WTC11 (cell line): ENCODE results near the gene IL5. TPM values are rescaled to one million over a fixed set of nuclear protein-coding genes. Genes with fewer than 3 reads are reported as not detected.
"Not testable (repeated sequence)": the region's sequence is repeated elsewhere in the genome, so short reads cannot be mapped to it uniquely, and the experiment has no call there.

Source experiments
- ATAC-seq: fragments of 200-7000 bp; cut with Tn5 transposase; 2 replicates; pipeline ENCODE4 v1.10.0; 2021; ENCODE audit warnings: mild to moderate bottlenecking, moderate library complexity
- CTCF ChIA-PET: fragments of 300-600 bp; sonication (Branson Sonifier 250); formaldehyde crosslinking; loops from one replicate; lab custom pipeline; 2021; ENCODE audit warnings: antibody characterized with exemption; lab: Charles Lee
- POLR2A ChIA-PET: fragments of 350-600 bp; sonication (Branson Sonifier 250); formaldehyde crosslinking; loops from one replicate; lab custom pipeline; 2021; ENCODE audit warnings: antibody characterized with exemption; lab: Charles Lee
- DNase-seq: peaks from one replicate; pipeline ENCODE4 v3.0.0; 2021; ENCODE audit warnings: low spot score
- H3K27ac Mint-ChIP-seq: 2 replicates; pipeline ENCODE4 v1.8.0; 2021; ENCODE audit warnings: mixed read lengths
- H3K27me3 Mint-ChIP-seq: 2 replicates; pipeline ENCODE4 v1.8.0; 2021; ENCODE audit warnings: low read depth, mild to moderate bottlenecking, moderate library complexity, mixed read lengths
- H3K36me3 Mint-ChIP-seq: 2 replicates; pipeline ENCODE4 v1.8.0; 2021; ENCODE audit warnings: mixed read lengths
- H3K4me1 Mint-ChIP-seq: 2 replicates; pipeline ENCODE4 v1.8.0; 2022; ENCODE audit warnings: mixed read lengths
- H3K4me3 Mint-ChIP-seq: 2 replicates; pipeline ENCODE4 v1.8.0; 2021; ENCODE audit warnings: mild to moderate bottlenecking, moderate library complexity, mixed read lengths
- H3K9me3 Mint-ChIP-seq: 2 replicates; pipeline ENCODE4 v1.8.0; 2021; ENCODE audit warnings: mixed read lengths
- ELF4 ChIP-seq: sonication (generic); formaldehyde crosslinking; IDR thresholded peaks from 2 replicates; pipeline ENCODE4 v1.8.1; 2022; ENCODE audit warnings: low read depth, mild to moderate bottlenecking, moderate library complexity, missing genetic modification reagents
- EMX1 ChIP-seq: fragments of 250-450 bp; sonication (Bioruptor Pico); IDR thresholded peaks from 2 replicates; pipeline ENCODE4 v1.8.0; 2021; ENCODE audit warnings: mild to moderate bottlenecking
- FOXJ3 ChIP-seq: sonication (generic); formaldehyde crosslinking; IDR thresholded peaks from 2 replicates; pipeline ENCODE4 v1.9.0; 2021; ENCODE audit warnings: missing genetic modification reagents, mild to moderate bottlenecking, borderline replicate concordance
- IRF2 ChIP-seq: sonication (generic); formaldehyde crosslinking; IDR thresholded peaks from 2 replicates; pipeline ENCODE4 v1.8.0; 2022; ENCODE audit warnings: low read depth, missing genetic modification reagents, borderline replicate concordance
- JAZF1 ChIP-seq: fragments of 250-450 bp; sonication (Bioruptor Pico); IDR thresholded peaks from 2 replicates; pipeline ENCODE4 v1.9.0; 2021; ENCODE audit warnings: moderate library complexity, mild to moderate bottlenecking, inconsistent platforms
- NFE2L1 ChIP-seq: sonication (generic); formaldehyde crosslinking; IDR thresholded peaks from 2 replicates; pipeline ENCODE4 v1.8.1; 2023; ENCODE audit warnings: missing genetic modification reagents
- RORB ChIP-seq: fragments of 250-450 bp; sonication (Bioruptor Pico); IDR thresholded peaks from 2 replicates; pipeline ENCODE4 v1.9.0; 2021; ENCODE audit warnings: mild to moderate bottlenecking
- SOX15 ChIP-seq: fragments of 250-450 bp; sonication (Bioruptor Pico); IDR thresholded peaks from 2 replicates; pipeline ENCODE4 v1.9.0; 2021; ENCODE audit warnings: mild to moderate bottlenecking
- TCF7 ChIP-seq: sonication (generic); formaldehyde crosslinking; IDR thresholded peaks from 2 replicates; pipeline ENCODE4 v1.8.0; 2022; ENCODE audit warnings: mild to moderate bottlenecking, low read depth, missing genetic modification reagents, moderate library complexity
- ZNF416 ChIP-seq: fragments of 250-450 bp; sonication (Bioruptor Pico); IDR thresholded peaks from 2 replicates; pipeline ENCODE4 v1.9.0; 2021; ENCODE audit warnings: mild to moderate bottlenecking, inconsistent platforms
- ZNF423 ChIP-seq: fragments of 250-450 bp; sonication (Bioruptor Pico); IDR thresholded peaks from 2 replicates; pipeline ENCODE4 v2.1.2; 2022; ENCODE audit warnings: mild to moderate bottlenecking, moderate library complexity
- ZNF671 ChIP-seq: fragments of 250-450 bp; sonication (Bioruptor Pico); IDR thresholded peaks from 2 replicates; pipeline ENCODE4 v1.8.0; 2021; ENCODE audit warnings: mild to moderate bottlenecking
- total RNA-seq: library from RNA; stranded (reverse); gene quantifications from 3 replicates; pipeline ENCODE4 v1.2.3, GENCODE V29; 2021
- TF ChIP-seq, protein P1 (sequence below): fragments of 250-450 bp; sonication (Bioruptor Pico); IDR thresholded peaks from 2 replicates; pipeline ENCODE4 v1.9.0; 2021; ENCODE audit warnings: mild to moderate bottlenecking
- TF ChIP-seq, protein P2 (sequence below): sonication (generic); formaldehyde crosslinking; IDR thresholded peaks from 2 replicates; pipeline ENCODE4 v1.8.1; 2023; ENCODE audit warnings: mild to moderate bottlenecking, missing genetic modification reagents, moderate library complexity
- TF ChIP-seq, protein P3 (sequence below): sonication (generic); formaldehyde crosslinking; IDR thresholded peaks from 2 replicates; pipeline ENCODE4 v1.8.1; 2022; ENCODE audit warnings: low read depth, missing genetic modification reagents, borderline replicate concordance
- TF ChIP-seq, protein P4 (sequence below): sonication (generic); formaldehyde crosslinking; IDR thresholded peaks from 2 replicates; pipeline ENCODE4 v1.8.1; 2022; ENCODE audit warnings: missing genetic modification reagents, borderline replicate concordance

IL5 gene
- total RNA-seq, 1 experiment from 2014 or later, result not detected

DNA sequence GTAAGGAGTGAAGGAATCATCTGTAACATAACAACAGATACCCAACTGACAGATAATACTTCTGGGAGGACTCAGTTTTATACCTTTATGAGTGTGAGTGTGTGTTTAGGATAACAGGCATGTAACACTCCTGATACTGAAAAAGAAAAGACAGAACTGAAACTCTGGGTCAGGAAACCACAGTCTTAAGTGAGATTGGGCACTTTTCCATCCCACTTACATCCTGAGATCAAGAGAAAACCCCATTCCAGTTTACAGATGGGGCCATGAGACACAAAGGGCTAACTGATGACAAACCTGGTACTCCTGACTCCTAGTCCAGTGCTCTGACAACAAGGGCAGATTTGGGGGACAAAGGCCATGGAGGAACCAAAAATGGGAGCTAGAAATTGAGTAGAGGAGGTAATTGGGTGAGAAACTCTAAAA lies 18.0 kb downstream of the IL5 start:
- ATAC-seq, result no peak
- no peak for TF ChIP-seq JAZF1 (CRISPR knock-in tag)
- no peak for TF ChIP-seq SOX15 (CRISPR knock-in tag)
- TF ChIP-seq RORB (CRISPR knock-in tag), result no peak
- no peak for TF ChIP-seq ZNF423
- TF ChIP-seq, protein P1, sequence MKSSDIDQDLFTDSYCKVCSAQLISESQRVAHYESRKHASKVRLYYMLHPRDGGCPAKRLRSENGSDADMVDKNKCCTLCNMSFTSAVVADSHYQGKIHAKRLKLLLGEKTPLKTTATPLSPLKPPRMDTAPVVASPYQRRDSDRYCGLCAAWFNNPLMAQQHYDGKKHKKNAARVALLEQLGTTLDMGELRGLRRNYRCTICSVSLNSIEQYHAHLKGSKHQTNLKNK (CRISPR knock-in tag), result no peak
- no peak for TF ChIP-seq ZNF671
- TF ChIP-seq NFE2L1 (CRISPR knock-in tag), result no peak
- no peak for TF ChIP-seq ELF4 (CRISPR knock-in tag)
- Mint-ChIP-seq H3K4me3 (no peak overlapping the region), H3K27me3 (peaks cover 1% of the 10 kb centered on the region; the same call in 1 of the 2 replicates), H3K9me3 (peaks cover 13% of the 10 kb centered on the region), H3K36me3 (no peaks in the 10 kb centered on the region), H3K27ac (no peak overlapping the region), H3K4me1 (no peaks in the 10 kb centered on the region)
- ChIA-PET CTCF (interaction anchor here (2.7 kb wide), 1 partner anchor 20 kb away, joined by 25 read pairs; no protein-coding TSS in a partner anchor), POLR2A (no interaction called here)
- DNase-seq, result no peak

DNA sequence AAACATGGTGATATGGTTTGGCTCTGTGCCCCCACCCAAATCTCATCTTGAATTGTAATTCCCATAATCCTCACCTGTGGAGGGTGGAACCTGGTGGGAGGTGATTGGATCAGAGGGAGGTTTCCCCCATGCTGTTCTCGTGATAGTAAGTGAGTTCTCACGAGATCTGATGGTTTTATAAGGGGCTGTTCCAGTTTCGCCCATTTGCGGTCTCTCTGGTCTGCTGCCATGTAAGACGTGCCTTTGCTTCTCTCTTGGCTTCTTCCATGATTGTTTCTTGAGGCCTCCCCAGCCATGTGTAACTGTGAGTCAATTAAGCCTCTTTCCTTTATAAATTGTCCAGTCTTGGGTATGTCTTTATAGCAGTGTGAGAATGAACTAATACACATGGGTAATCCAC lies 18.4 kb downstream of the IL5 start:
- CTCF ChIA-PET, result interaction anchor here (2.7 kb wide), 1 partner anchor 19 kb away, joined by 25 read pairs; no protein-coding TSS in a partner anchor
- H3K4me3 Mint-ChIP-seq, DNase-seq, POLR2A ChIA-PET, H3K4me1 Mint-ChIP-seq, H3K36me3 Mint-ChIP-seq, H3K27ac Mint-ChIP-seq, H3K27me3 Mint-ChIP-seq, ATAC-seq: not testable (repeated sequence)
- H3K9me3 Mint-ChIP-seq, result peaks cover 17% of the 10 kb centered on the region

DNA sequence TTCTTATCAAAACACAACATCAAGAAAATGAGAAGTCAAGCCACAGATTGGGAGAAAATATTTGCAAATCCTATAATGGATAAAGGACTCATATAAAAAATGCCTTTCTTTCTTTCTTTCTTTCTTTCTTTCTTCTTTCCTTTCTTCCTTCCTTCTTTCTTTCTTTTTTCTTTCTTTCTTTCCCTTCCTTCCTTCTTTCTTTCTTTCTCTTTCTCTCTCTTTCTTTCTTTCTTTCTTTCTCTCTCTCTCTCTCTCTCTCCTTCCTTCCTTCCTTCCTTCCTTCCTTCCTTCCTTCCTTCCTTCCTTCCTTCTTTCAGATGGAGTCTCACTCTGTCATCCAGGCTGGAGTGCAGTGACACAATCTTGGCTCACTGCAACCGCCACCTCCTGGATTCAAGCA lies 21.3 kb downstream of the IL5 start:
- H3K27ac Mint-ChIP-seq, DNase-seq, POLR2A ChIA-PET, H3K4me3 Mint-ChIP-seq, H3K4me1 Mint-ChIP-seq, ATAC-seq, CTCF ChIA-PET, H3K36me3 Mint-ChIP-seq, H3K27me3 Mint-ChIP-seq: not testable (repeated sequence)
- H3K9me3 Mint-ChIP-seq, result peaks cover 17% of the 10 kb centered on the region

DNA sequence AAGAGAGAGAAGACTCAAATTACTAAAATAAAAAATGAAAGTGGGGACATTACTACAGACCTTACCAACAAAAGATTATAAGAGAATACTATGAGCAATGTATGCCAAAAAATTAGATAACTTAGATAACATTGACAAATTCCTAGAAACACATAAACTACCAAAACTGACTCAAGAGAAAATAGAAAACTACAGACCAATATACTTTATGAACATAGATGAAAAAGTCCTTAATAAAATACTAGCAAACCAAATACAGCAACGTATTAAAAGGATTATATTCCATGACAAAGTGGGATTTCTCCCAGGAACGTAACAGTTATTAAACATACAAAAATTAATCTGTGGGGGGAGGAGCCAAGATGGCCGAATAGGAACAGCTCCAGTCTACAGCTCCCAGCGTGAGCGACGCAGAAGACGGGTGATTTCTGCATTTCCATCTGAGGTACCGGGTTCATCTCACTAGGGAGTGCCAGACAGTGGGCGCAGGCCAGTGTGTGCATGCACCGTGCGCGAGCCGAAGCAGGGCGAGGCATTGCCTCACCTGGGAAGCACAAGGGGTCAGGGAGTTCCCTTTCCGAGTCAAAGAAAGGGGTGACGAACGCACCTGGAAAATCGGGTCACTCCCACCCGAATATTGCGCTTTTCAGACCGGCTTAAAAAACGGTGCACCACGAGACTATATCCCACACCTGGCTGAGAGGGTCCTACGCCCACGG lies 29.5 kb downstream of the IL5 start:
- DNase-seq, H3K27me3 Mint-ChIP-seq, CTCF ChIA-PET, ATAC-seq, POLR2A ChIA-PET: not testable (repeated sequence)
- Mint-ChIP-seq H3K4me3 (peak overlapping the region; percentile 55), H3K27ac (peak overlapping the region; percentile 76; the same call in 1 of the 2 replicates), H3K9me3 (peaks cover 28% of the 10 kb centered on the region), H3K36me3 (peaks cover 23% of the 10 kb centered on the region), H3K4me1 (peaks cover 13% of the 10 kb centered on the region)

DNA sequence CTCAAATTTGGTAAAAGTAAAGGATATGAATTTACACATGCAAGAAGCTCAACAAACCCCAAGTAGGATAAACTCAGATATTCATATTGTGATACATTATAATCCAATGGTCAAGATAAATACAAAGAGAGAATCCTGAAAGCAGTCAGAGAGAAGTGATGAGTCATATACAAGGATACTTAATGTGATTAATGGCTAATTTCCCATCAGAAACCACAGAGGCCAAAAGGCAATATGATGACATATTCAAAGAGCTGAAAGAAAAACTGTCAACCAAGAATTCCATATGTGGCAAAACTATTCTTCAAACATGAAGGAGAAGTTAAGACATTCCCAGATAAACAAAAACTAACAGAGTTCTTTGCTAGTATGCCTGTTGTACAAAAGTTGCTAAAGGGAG lies 33.2 kb downstream of the IL5 start:
- ChIA-PET CTCF (interaction anchor here (1.5 kb wide), 1 partner anchor 10 kb away, joined by 4 read pairs; no protein-coding TSS in a partner anchor), POLR2A (no interaction called here)
- Mint-ChIP-seq H3K36me3 (peaks cover 23% of the 10 kb centered on the region), H3K9me3 (peaks cover 28% of the 10 kb centered on the region), H3K4me3 (no peak overlapping the region)
- no peak for DNase-seq
- TF ChIP-seq EMX1 (CRISPR knock-in tag) (no peak), IRF2 (CRISPR knock-in tag) (no peak), TCF7 (CRISPR knock-in tag) (no peak), FOXJ3 (no peak), ZNF416 (CRISPR knock-in tag) (no peak)
- TF ChIP-seq, protein P2, sequence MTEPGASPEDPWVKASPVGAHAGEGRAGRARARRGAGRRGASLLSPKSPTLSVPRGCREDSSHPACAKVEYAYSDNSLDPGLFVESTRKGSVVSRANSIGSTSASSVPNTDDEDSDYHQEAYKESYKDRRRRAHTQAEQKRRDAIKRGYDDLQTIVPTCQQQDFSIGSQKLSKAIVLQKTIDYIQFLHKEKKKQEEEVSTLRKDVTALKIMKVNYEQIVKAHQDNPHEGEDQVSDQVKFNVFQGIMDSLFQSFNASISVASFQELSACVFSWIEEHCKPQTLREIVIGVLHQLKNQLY, result no peak
- TF ChIP-seq, protein P3, sequence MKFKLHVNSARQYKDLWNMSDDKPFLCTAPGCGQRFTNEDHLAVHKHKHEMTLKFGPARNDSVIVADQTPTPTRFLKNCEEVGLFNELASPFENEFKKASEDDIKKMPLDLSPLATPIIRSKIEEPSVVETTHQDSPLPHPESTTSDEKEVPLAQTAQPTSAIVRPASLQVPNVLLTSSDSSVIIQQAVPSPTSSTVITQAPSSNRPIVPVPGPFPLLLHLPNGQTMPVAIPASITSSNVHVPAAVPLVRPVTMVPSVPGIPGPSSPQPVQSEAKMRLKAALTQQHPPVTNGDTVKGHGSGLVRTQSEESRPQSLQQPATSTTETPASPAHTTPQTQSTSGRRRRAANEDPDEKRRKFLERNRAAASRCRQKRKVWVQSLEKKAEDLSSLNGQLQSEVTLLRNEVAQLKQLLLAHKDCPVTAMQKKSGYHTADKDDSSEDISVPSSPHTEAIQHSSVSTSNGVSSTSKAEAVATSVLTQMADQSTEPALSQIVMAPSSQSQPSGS (CRISPR knock-in tag), result no peak
- TF ChIP-seq, protein P4, sequence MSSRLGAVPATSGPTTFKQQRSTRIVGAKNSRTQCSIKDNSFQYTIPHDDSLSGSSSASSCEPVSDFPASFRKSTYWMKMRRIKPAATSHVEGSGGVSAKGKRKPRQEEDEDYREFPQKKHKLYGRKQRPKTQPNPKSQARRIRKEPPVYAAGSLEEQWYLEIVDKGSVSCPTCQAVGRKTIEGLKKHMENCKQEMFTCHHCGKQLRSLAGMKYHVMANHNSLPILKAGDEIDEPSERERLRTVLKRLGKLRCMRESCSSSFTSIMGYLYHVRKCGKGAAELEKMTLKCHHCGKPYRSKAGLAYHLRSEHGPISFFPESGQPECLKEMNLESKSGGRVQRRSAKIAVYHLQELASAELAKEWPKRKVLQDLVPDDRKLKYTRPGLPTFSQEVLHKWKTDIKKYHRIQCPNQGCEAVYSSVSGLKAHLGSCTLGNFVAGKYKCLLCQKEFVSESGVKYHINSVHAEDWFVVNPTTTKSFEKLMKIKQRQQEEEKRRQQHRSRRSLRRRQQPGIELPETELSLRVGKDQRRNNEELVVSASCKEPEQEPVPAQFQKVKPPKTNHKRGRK (CRISPR knock-in tag), result no peak
- TF ChIP-seq, all 79 proteins: peak for 0
- H3K27me3 Mint-ChIP-seq, result peaks cover 3% of the 10 kb centered on the region
- H3K27ac Mint-ChIP-seq, result no peak overlapping the region
- peaks cover 16% of the 10 kb centered on the region for H3K4me1 Mint-ChIP-seq
- ATAC-seq, result no peak
